Right lobe of liver (tissue), 4 donors: ENCODE data around the gene GALNT11.

Experiments used
- POLR2A ChIP-seq: fragments of 450-650 bp; IDR thresholded peaks from one replicate; pipeline ENCODE4 v1.6.1; 2017; ENCODE audit warnings: antibody characterized with exemption, mild to moderate bottlenecking
- TF ChIP-seq, protein P1 (sequence below), 4 donors: fragments of 200-600 bp in 3 of 4; fragments of 450-650 bp in 1 of 4; IDR thresholded peaks; one replicate each; pipeline versions ENCODE4 v1.5.1 to v1.8.0; 2016 to 2022; ENCODE audit warnings: antibody characterized with exemption in 4 of 4, mild to moderate bottlenecking in 2 of 4
- donor health status: DM: no; HTN: no; CAD: no.
- donor health status: DM: no; HTN: no; CAD: no.
- donor health status: DM: no; HTN: yes; CAD: no.

DNA sequence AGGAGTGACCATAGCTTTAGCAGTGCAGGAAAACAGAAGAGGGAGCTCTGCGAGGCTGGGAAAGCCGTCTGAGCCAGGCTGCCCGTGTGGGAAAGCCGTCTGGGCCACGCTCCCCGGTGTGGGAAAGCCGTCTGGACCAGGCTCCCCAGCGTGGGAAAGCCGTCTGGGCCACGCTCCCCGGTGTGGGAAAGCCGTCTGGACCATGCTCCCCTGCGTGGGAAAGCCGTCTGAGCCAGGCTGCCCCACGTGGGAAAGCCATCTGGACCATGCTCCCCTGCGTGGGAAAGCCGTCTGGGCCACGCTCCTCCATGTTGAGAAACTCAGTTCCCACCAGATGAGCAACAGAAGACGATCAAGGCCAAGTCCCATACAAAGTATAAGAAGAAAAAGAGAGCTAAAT lies 101.8 kb downstream of the GALNT11 start:
- no peak for TF ChIP-seq POLR2A
- TF ChIP-seq, protein P1, sequence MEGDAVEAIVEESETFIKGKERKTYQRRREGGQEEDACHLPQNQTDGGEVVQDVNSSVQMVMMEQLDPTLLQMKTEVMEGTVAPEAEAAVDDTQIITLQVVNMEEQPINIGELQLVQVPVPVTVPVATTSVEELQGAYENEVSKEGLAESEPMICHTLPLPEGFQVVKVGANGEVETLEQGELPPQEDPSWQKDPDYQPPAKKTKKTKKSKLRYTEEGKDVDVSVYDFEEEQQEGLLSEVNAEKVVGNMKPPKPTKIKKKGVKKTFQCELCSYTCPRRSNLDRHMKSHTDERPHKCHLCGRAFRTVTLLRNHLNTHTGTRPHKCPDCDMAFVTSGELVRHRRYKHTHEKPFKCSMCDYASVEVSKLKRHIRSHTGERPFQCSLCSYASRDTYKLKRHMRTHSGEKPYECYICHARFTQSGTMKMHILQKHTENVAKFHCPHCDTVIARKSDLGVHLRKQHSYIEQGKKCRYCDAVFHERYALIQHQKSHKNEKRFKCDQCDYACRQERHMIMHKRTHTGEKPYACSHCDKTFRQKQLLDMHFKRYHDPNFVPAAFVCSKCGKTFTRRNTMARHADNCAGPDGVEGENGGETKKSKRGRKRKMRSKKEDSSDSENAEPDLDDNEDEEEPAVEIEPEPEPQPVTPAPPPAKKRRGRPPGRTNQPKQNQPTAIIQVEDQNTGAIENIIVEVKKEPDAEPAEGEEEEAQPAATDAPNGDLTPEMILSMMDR (IDR thresholded peaks at IDR 0.05): no peak
